HepG2 (cell line): ENCODE data around the gene NUDT17. TPM values are rescaled to one million over a fixed set of nuclear protein-coding genes. Genes with fewer than 3 reads are reported as not detected.

ENCODE experiments used
- ATM ChIP-seq: fragments of 450-650 bp; IDR thresholded peaks from 2 replicates; pipeline ENCODE4 v1.7.1; 2017; ENCODE audit warnings: mild to moderate bottlenecking, borderline replicate concordance
- GABPA ChIP-seq, 2 experiments: IDR thresholded peaks; 2 replicates each; pipeline ENCODE4 v1.6.1; 2011 to 2016; ENCODE audit warnings: low read depth in 2 of 2, low read length in 1 of 2, missing biosample characterization in 1 of 2, missing genetic modification characterization in 1 of 2
- HNF4A ChIP-seq: sonication (generic); formaldehyde crosslinking; IDR thresholded peaks from 2 replicates; pipeline ENCODE4 v1.4.0; 2020; ENCODE audit warnings: missing genetic modification reagents
- KLF12 ChIP-seq: sonication (generic); formaldehyde crosslinking; IDR thresholded peaks from 2 replicates; pipeline ENCODE4 v1.4.0; 2020; ENCODE audit warnings: missing genetic modification reagents, borderline replicate concordance
- RAD51 ChIP-seq: fragments of 450-650 bp; IDR thresholded peaks from 2 replicates; pipeline ENCODE4 v1.6.1; 2016; ENCODE audit warnings: borderline replicate concordance
- RFX5 ChIP-seq: IDR thresholded peaks from 2 replicates; pipeline ENCODE4 v1.6.1; 2011; ENCODE audit warnings: low read depth, low read length, improper control_type of control experiment
- RFXAP ChIP-seq: sonication (generic); formaldehyde crosslinking; IDR thresholded peaks from 2 replicates; pipeline ENCODE4 v1.4.0; 2020; ENCODE audit warnings: missing genetic modification reagents, borderline replicate concordance
- SIX1 ChIP-seq: sonication (generic); formaldehyde crosslinking; IDR thresholded peaks from 2 replicates; pipeline ENCODE4 v1.4.0; 2020; ENCODE audit warnings: missing genetic modification reagents, borderline replicate concordance
- SNAPC2 ChIP-seq: sonication (generic); formaldehyde crosslinking; IDR thresholded peaks from 2 replicates; pipeline ENCODE4 v1.8.1; 2022; ENCODE audit warnings: mild to moderate bottlenecking, missing genetic modification reagents
- SP2 ChIP-seq: sonication (generic); formaldehyde crosslinking; IDR thresholded peaks from 2 replicates; pipeline ENCODE4 v1.5.1; 2020; ENCODE audit warnings: mild to moderate bottlenecking, missing genetic modification reagents
- TAF1 ChIP-seq: sonication (generic); formaldehyde crosslinking; IDR thresholded peaks from 2 replicates; pipeline ENCODE4 v1.4.0; 2020; ENCODE audit warnings: missing genetic modification reagents
- TBL1XR1 ChIP-seq: fragments of 150-350 bp; IDR thresholded peaks from 2 replicates; pipeline ENCODE4 v1.6.1; 2014; ENCODE audit warnings: borderline replicate concordance, low read length; ENCODE audit not compliant: partially characterized antibody
- ZFP36L1 ChIP-seq: sonication (generic); formaldehyde crosslinking; IDR thresholded peaks from 2 replicates; pipeline ENCODE4 v1.8.0; 2022; ENCODE audit warnings: mild to moderate bottlenecking, missing genetic modification reagents, moderate library complexity
- ZNF160 ChIP-seq: sonication (generic); formaldehyde crosslinking; IDR thresholded peaks from 2 replicates; pipeline ENCODE4 v1.8.0; 2022; ENCODE audit warnings: mild to moderate bottlenecking, inconsistent platforms, missing genetic modification reagents
- ZNF205 ChIP-seq: IDR thresholded peaks from 2 replicates; pipeline ENCODE4 v1.6.1; 2018; ENCODE audit warnings: missing biosample characterization, missing genetic modification reagents
- ZNF34 ChIP-seq: sonication (generic); formaldehyde crosslinking; IDR thresholded peaks from 2 replicates; pipeline ENCODE4 v1.4.0; 2020; ENCODE audit warnings: mild to moderate bottlenecking, missing genetic modification reagents, borderline replicate concordance
- ZNF382 ChIP-seq: sonication (generic); formaldehyde crosslinking; IDR thresholded peaks from 2 replicates; pipeline ENCODE4 v1.5.0; 2020; ENCODE audit warnings: missing genetic modification reagents, mild to moderate bottlenecking, borderline replicate concordance
- ZNF407 ChIP-seq: sonication (generic); formaldehyde crosslinking; IDR thresholded peaks from one replicate; pipeline ENCODE4 v1.5.1; 2020; ENCODE audit warnings: mild to moderate bottlenecking, missing genetic modification reagents; ENCODE audit errors: not compliant biosample characterization
- ZNF549 ChIP-seq: sonication (generic); formaldehyde crosslinking; IDR thresholded peaks from 2 replicates; pipeline ENCODE4 v1.5.0; 2020; ENCODE audit warnings: missing genetic modification reagents
- ZNF558 ChIP-seq: sonication (generic); formaldehyde crosslinking; IDR thresholded peaks from 2 replicates; pipeline ENCODE4 v1.9.0; 2022; ENCODE audit warnings: mild to moderate bottlenecking, missing genetic modification reagents, borderline replicate concordance
- ZNF644 ChIP-seq: IDR thresholded peaks from 2 replicates; pipeline ENCODE4 v1.6.1; 2016; ENCODE audit warnings: low read depth
- ZNF816 ChIP-seq: sonication (generic); formaldehyde crosslinking; IDR thresholded peaks from 2 replicates; pipeline ENCODE4 v1.8.0; 2022; ENCODE audit warnings: missing genetic modification reagents, mild to moderate bottlenecking, borderline replicate concordance
- ZSCAN29 ChIP-seq: sonication (generic); formaldehyde crosslinking; conservative IDR thresholded peaks from 2 replicates; pipeline ENCODE4 v1.4.0; 2020; ENCODE audit warnings: mild to moderate bottlenecking, missing genetic modification reagents
- polyA plus RNA-seq, 8 experiments: library from polyadenylated mRNA; depleted of rRNA in 3 of 8; stranded (reverse) in 7 of 8; unstranded in 1 of 8; fragments of >200 nt; fragmentation: Illumina TruSeq in 4 of 8; extraction: Trizol in 4 of 8; gene quantifications; 2 replicates each; pipeline versions ENCODE4 v1.2.1 to v1.2.3, GENCODE V29; 2011 to 2016; ENCODE audit warnings: low read depth in 4 of 8, missing spikeins in 1 of 8, mixed read lengths in 1 of 8; ENCODE audit not compliant: insufficient read depth in 1 of 8
- total RNA-seq, 5 experiments: library from RNA; depleted of rRNA; stranded (reverse); fragments of >200 nt; fragmentation: Illumina TruSeq; extraction: Trizol; gene quantifications; 2 replicates each; pipeline ENCODE4 v1.2.3, GENCODE V29; 2016; ENCODE audit warnings: low read depth in 1 of 5

Gene NUDT17
- total and polyA plus RNA-seq, 2 of the 13 experiments (the other 11 are each of a cell fraction or from before 2014, with no cell fraction given), result 2.6 to 5.8 TPM

GRCh38 chr1:145858901-145859490, 13.6 kb downstream of the NUDT17 start, which contains the start of gene PIAS3 (continued):
- TF ChIP-seq ZNF407 (CRISPR knock-in tag) (peak; percentile 67), ZSCAN29 (CRISPR knock-in tag) (0 out of 2 replicates have a peak, but pooled peaks have one; percentile 31), ZNF34 (0 out of 2 replicates have a peak, but pooled peaks have one; percentile 64), HNF4A (CRISPR knock-in tag) (no peak), SP2 (CRISPR knock-in tag) (no peak), ZNF205 (CRISPR knock-in tag) (no peak; the same call in 1 of the 2 replicates), RAD51 (no peak), SNAPC2 (0 out of 2 replicates have a peak, but pooled peaks have one; percentile 78), TAF1 (CRISPR knock-in tag) (peak; percentile 59), ZNF382 (CRISPR knock-in tag) (no peak), RFX5 (no peak), ZNF644 (no peak), ZNF816 (CRISPR knock-in tag) (no peak), ZNF549 (CRISPR knock-in tag) (no peak), ZFP36L1 (CRISPR knock-in tag) (peak; percentile 59; the same call in 1 of the 2 replicates), ZNF160 (CRISPR knock-in tag) (no peak), GABPA (IDR thresholded peaks at IDR 0.05; ENCODE audit: low read depth, low read length) (no peak), GABPA (CRISPR knock-in tag; IDR thresholded peaks at IDR 0.05; ENCODE audit: low read depth) (0 out of 2 replicates have a peak, but pooled peaks have one; percentile 4), RFXAP (CRISPR knock-in tag) (0 out of 2 replicates have a peak, but pooled peaks have one; percentile 69), ATM (no peak), ZNF558 (no peak), KLF12 (CRISPR knock-in tag) (peak; percentile 44; the same call in 1 of the 2 replicates), SIX1 (CRISPR knock-in tag) (0 out of 2 replicates have a peak, but pooled peaks have one; percentile 25), TBL1XR1 (no peak)
